Endodermal cell (in vitro differentiated cells): ENCODE data around the gene TRPC6. TPM values are rescaled to one million over a fixed set of nuclear protein-coding genes. Genes with fewer than 3 reads are reported as not detected.
A peak's percentile ranks its signal among the peaks of the same experiment; 100 is the strongest.

Experiments used
- DNase-seq: peaks from one replicate; pipeline ENCODE4 v3.0.0-alpha.2; 2017
- H3K27ac ChIP-seq: 2 replicates; pipeline ENCODE4 v1.5.1; 2013; ENCODE audit warnings: mild to moderate bottlenecking, low read depth, low read length, moderate library complexity
- H3K27me3 ChIP-seq: 2 replicates; pipeline ENCODE4 v1.6.1; 2013; ENCODE audit warnings: mild to moderate bottlenecking, low read length, moderate library complexity; ENCODE audit not compliant: insufficient read depth, control insufficient read depth, poor library complexity, severe bottlenecking
- H3K36me3 ChIP-seq: 2 replicates; pipeline ENCODE4 v1.7.0; 2013; ENCODE audit warnings: mild to moderate bottlenecking, low read length, moderate library complexity; ENCODE audit not compliant: control insufficient read depth, insufficient read depth
- H3K4me1 ChIP-seq: one replicate; pipeline ENCODE4 v1.7.0; 2013; ENCODE audit warnings: low read length; ENCODE audit not compliant: control insufficient read depth, insufficient read depth
- H3K4me3 ChIP-seq: 2 replicates; pipeline ENCODE4 v1.5.1; 2013; ENCODE audit warnings: mild to moderate bottlenecking, low read length, moderate library complexity
- H3K9ac ChIP-seq: 2 replicates; pipeline ENCODE4 v1.6.1; 2013; ENCODE audit warnings: mild to moderate bottlenecking, low read length, moderate library complexity; ENCODE audit not compliant: poor library complexity, severe bottlenecking; ENCODE audit errors: extremely low read depth
- H3K9me3 ChIP-seq: 2 replicates; pipeline ENCODE4 v1.6.1; 2013; ENCODE audit warnings: mild to moderate bottlenecking, low read length, moderate library complexity; ENCODE audit not compliant: control insufficient read depth
- H3K27ac Mint-ChIP-seq: 2 replicates; pipeline ENCODE4 v1.8.0; 2020; ENCODE audit warnings: mixed read lengths
- H3K27me3 Mint-ChIP-seq: 2 replicates; pipeline ENCODE4 v1.8.0; 2021; ENCODE audit warnings: mild to moderate bottlenecking, mixed read lengths; ENCODE audit not compliant: insufficient read depth
- H3K36me3 Mint-ChIP-seq: 2 replicates; pipeline ENCODE4 v1.8.0; 2020; ENCODE audit warnings: low read depth, mixed read lengths
- H3K4me1 Mint-ChIP-seq: 2 replicates; pipeline ENCODE4 v1.8.0; 2020; ENCODE audit warnings: mixed read lengths
- H3K4me3 Mint-ChIP-seq: 2 replicates; pipeline ENCODE4 v1.8.0; 2020; ENCODE audit warnings: mild to moderate bottlenecking, moderate library complexity, mixed read lengths
- H3K9me3 Mint-ChIP-seq: 2 replicates; pipeline ENCODE4 v1.8.0; 2020; ENCODE audit warnings: mild to moderate bottlenecking, mixed read lengths
- CTCF ChIP-seq: fragments of 200-600 bp; sonication (generic); conservative IDR thresholded peaks from 2 replicates; pipeline ENCODE4 v1.5.0; 2021; ENCODE audit warnings: antibody characterized with exemption, mild to moderate bottlenecking
- WGBS, 2 experiments: methylation state at CpG; one replicate each; pipeline versions ENCODE4 v1.1.5 to v1.1.7; 2013; ENCODE audit warnings: missing lambda C conversion rate in 2 of 2, mixed read lengths in 1 of 2; ENCODE audit not compliant: insufficient coverage in 1 of 2, insufficient read length in 1 of 2; 5-methylcytosine and 5-hydroxymethylcytosine counted together
- total RNA-seq, 2 donors: library from RNA; stranded (reverse); fragmentation: NEBNext Ultra II Directional in 1 of 2; extraction: Animal tissue kit (Norgen Biotek cat#: 25700) in 1 of 2; gene quantifications; 2 replicates in 1 of 2; 3 replicates in 1 of 2; pipeline ENCODE4 v1.2.1, GENCODE V29; 2021

Gene TRPC6
- total RNA-seq, 2 donors from 2014 or later: 1.2 to 5.1 TPM

DNA sequence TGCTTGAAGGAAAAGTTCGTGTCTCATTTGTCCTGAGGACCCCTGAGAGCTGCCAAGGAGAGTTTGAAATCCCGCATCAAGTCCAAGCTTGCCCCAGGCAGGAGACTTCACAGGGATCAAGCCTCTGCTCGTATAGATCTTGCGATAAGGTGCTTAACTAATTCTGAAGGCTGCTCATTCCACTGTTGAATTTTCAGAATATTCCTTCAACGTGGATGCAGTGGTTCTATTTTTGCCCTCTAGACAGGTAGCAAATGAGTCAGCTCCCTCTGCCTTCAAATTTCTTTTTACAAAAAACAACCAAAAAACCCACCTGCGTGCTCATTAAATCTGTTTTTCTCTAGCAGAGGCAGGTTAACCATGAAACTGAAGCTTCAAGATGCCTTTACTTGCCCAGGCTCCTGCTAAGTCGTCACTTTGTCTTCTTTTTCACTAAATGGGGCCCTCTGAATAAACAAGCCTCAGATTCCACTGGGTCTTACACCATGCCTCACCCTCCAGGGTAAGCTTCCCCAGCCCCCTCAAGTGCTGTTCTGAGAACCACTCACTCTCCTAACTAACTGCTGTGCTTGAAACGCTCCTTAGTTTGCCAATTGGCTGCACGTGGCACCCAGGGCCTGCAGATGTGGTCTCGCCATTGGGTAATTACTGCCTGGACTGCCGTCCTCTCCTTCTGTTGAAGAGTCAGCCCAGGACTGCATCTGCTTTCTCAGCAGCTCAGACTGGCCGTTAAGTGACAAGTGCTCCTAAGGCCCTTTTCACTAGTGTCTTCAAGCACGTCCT, 105.0 kb downstream of the TRPC6 start:
- no peaks in the 10 kb centered on the region for H3K9me3 Mint-ChIP-seq
- peak; percentile 60 for DNase-seq
- peak overlapping the region; percentile 64 for H3K27ac Mint-ChIP-seq

DNA sequence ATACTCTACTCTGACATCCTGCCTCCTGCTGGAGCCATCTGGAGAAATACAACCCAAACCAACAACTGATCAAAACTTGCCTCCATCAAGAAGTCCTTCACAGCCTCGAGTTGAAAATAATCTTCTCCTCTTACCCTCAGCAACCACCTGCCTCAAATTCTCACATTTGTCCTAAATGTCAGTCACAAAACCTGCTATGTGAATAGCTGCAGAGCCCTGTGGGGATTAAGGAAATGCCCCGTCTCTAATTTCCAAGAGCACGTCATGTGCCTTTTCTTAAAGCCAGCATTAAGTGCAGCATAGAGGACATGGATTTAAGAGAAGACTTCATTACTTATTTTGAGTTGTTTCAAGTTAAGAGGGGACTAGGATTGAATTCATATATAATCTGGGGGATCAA, 105.9 kb downstream of the TRPC6 start:
- Mint-ChIP-seq H3K4me3 (no peak overlapping the region), H3K4me1 (peaks cover 14% of the 10 kb centered on the region), H3K36me3 (no peaks in the 10 kb centered on the region), H3K9me3 (no peaks in the 10 kb centered on the region), H3K27ac (no peak overlapping the region), H3K27me3 (no peaks in the 10 kb centered on the region)
- DNase-seq: no peak
- H3K9me3 ChIP-seq: no peaks in the 10 kb centered on the region
- H3K27ac ChIP-seq: no peak overlapping the region
- H3K27me3 ChIP-seq: no peaks in the 10 kb centered on the region
- TF ChIP-seq CTCF: peak; percentile 26
- no peak overlapping the region for H3K4me3 ChIP-seq
- H3K4me1 ChIP-seq: no peaks in the 10 kb centered on the region
- H3K9ac ChIP-seq: no peak overlapping the region
- no peaks in the 10 kb centered on the region for H3K36me3 ChIP-seq
- WGBS, 2 experiments: 98 to 100% methylated on average over 2 to 3 of the region's 3 CpGs

More for the DNA sequence above, 105.0 kb downstream of the TRPC6 start:
- Histone ChIP-seq H3K4me3 (no peak overlapping the region), H3K9ac (no peak overlapping the region), H3K36me3 (no peaks in the 10 kb centered on the region), H3K27me3 (no peaks in the 10 kb centered on the region), H3K27ac (no peak overlapping the region), H3K4me1 (no peaks in the 10 kb centered on the region), H3K9me3 (no peaks in the 10 kb centered on the region)
- Mint-ChIP-seq H3K4me1 (peaks cover 14% of the 10 kb centered on the region), H3K36me3 (no peaks in the 10 kb centered on the region), H3K27me3 (no peaks in the 10 kb centered on the region), H3K4me3 (no peak overlapping the region)
- TF ChIP-seq CTCF: no peak
- 83 to 87% methylated on average over 9 to 13 of the region's 13 CpGs for WGBS, 2 experiments

GRCh38 chr11:101476191-101476590, 107.6 kb downstream of the TRPC6 start:
- H3K9ac ChIP-seq: no peak overlapping the region
- no peak overlapping the region for H3K4me3 Mint-ChIP-seq
- no peak overlapping the region for H3K4me3 ChIP-seq
- no peaks in the 10 kb centered on the region for H3K27me3 ChIP-seq
- no peaks in the 10 kb centered on the region for H3K36me3 ChIP-seq
- H3K9me3 ChIP-seq: no peaks in the 10 kb centered on the region
- H3K27ac ChIP-seq: no peak overlapping the region
- no peaks in the 10 kb centered on the region for H3K36me3 Mint-ChIP-seq
- H3K27ac Mint-ChIP-seq: no peak overlapping the region
- no peaks in the 10 kb centered on the region for H3K27me3 Mint-ChIP-seq
- WGBS, 2 experiments: 90 to 91% methylated on average over 5 to 6 of the region's 6 CpGs
- TF ChIP-seq CTCF: no peak
- peaks cover 14% of the 10 kb centered on the region for H3K4me1 Mint-ChIP-seq
- no peak for DNase-seq
- H3K9me3 Mint-ChIP-seq: no peaks in the 10 kb centered on the region
- no peaks in the 10 kb centered on the region for H3K4me1 ChIP-seq
